Measurements from ENCODE around the gene SLC25A25.

DNA sequence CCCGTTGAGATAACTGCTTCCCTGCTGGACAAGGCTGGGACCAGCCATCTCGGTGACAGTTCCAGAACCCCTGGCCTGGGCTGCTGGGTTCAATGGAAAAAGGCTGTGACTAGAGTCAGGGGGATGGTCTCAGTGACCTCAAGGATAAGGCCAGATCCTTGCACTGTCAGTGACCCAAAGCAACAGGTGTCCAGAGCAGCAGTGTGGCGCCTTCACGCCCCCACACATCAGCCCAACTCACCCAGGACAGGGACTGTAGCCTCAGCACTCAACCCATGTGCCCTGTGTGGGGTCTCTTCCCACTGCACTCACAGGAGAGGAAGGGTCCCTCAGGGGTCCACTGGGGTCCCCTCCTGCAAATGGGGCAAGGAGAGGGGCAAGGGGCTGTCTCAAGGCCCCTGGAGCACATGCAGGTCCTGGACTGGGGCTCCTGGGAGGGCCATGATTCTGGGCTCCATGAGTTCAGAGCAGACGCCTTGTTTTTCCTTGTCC, 80.5 kb downstream of the SLC25A25 start:
- TF ChIP-seq MAFF (IDR thresholded peaks at IDR 0.05; ENCODE audit: low read length) (no peak), TEAD2 (tag; IDR thresholded peaks at IDR 0.05) (no peak), POLR2AphosphoS5 (IDR thresholded peaks at IDR 0.05; ENCODE audit: control insufficient read depth, insufficient read depth, low read depth, low read length) (no peak), SAFB2 (IDR thresholded peaks at IDR 0.05; ENCODE audit: borderline replicate concordance, low read depth, low read length, severe bottlenecking) (no peak), STAT5B (CRISPR knock-in tag; IDR thresholded peaks at IDR 0.05) (no peak)
- TF ChIP-seq, protein P1, sequence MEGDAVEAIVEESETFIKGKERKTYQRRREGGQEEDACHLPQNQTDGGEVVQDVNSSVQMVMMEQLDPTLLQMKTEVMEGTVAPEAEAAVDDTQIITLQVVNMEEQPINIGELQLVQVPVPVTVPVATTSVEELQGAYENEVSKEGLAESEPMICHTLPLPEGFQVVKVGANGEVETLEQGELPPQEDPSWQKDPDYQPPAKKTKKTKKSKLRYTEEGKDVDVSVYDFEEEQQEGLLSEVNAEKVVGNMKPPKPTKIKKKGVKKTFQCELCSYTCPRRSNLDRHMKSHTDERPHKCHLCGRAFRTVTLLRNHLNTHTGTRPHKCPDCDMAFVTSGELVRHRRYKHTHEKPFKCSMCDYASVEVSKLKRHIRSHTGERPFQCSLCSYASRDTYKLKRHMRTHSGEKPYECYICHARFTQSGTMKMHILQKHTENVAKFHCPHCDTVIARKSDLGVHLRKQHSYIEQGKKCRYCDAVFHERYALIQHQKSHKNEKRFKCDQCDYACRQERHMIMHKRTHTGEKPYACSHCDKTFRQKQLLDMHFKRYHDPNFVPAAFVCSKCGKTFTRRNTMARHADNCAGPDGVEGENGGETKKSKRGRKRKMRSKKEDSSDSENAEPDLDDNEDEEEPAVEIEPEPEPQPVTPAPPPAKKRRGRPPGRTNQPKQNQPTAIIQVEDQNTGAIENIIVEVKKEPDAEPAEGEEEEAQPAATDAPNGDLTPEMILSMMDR (IDR thresholded peaks at IDR 0.05 in 2 of 3, conservative IDR thresholded peaks at IDR 0.05 in 1 of 3; ENCODE audit: insufficient read depth in 2 of 3, low read depth in 1 of 3, low read length in 3 of 3) = no peak
